HepG2 (cell line): ENCODE data around the gene CYP2W1. TPM values are rescaled to one million over a fixed set of nuclear protein-coding genes. Genes with fewer than 3 reads are reported as not detected.

Experiments
- ATAC-seq: fragments of 200-7000 bp; cut with Tn5 transposase; 3 replicates; pipeline ENCODE4 v1.9.1; 2020; ENCODE audit warnings: mild to moderate bottlenecking, moderate library complexity
- BruUV-seq: library from RNA; stranded (reverse); fragments of 400-500 nt; replicated peaks from 2 replicates; lab custom pipeline; 2021; lab: Mats Ljungman, UMichigan
- CTCF ChIA-PET: fragments of 300-600 bp; formaldehyde crosslinking; extraction: SDS; loops from one replicate; lab custom pipeline; 2021; ENCODE audit warnings: low total read pairs, inconsistent platforms, low intra/inter-chr PET ratio; lab: Yijun Ruan, JAX
- POLR2A ChIA-PET: fragments of 350-600 bp; sonication (Branson Sonifier 250); formaldehyde crosslinking; loops from one replicate; lab custom pipeline; 2020; ENCODE audit warnings: antibody characterized with exemption, inconsistent platforms; lab: Yijun Ruan, JAX
- DNase-seq: peaks from one replicate; pipeline ENCODE4 v3.0.0-alpha.2; 2015; ENCODE audit warnings: low spot score
- FAIRE-seq: peaks from 3 replicates; lab custom pipeline; 2011; peaks lifted over from hg19 to GRCh38; lab: Jason Lieb, UNC
- H2AFZ ChIP-seq: one replicate; pipeline ENCODE4 v1.6.1; 2011; ENCODE audit warnings: low read length, inconsistent platforms
- H3K27ac ChIP-seq: fragments of 300-600 bp; 3 replicates; pipeline ENCODE4 v1.8.0; 2011; ENCODE audit warnings: mixed run types, mild to moderate bottlenecking, mixed read lengths, low read length, inconsistent platforms; ENCODE audit not compliant: insufficient read depth; ENCODE audit errors: extremely low read length
- H3K27me3 ChIP-seq, 2 experiments: fragments of 200-600 bp in 1 of 2; 2 replicates in 1 of 2; 3 replicates in 1 of 2; pipeline versions ENCODE4 v1.6.0 to v1.8.0; 2011; ENCODE audit warnings: low read length in 2 of 2, mild to moderate bottlenecking in 2 of 2, moderate library complexity in 2 of 2, inconsistent platforms in 1 of 2; ENCODE audit not compliant: insufficient read depth in 2 of 2, control insufficient read depth in 1 of 2
- H3K36me3 ChIP-seq, 2 experiments: fragments of 200-600 bp in 1 of 2; replicated peaks in 1 of 2; 2 replicates in 1 of 2; 3 replicates in 1 of 2; pipeline versions ENCODE4 v1.5.1 to v1.8.0; 2011; ENCODE audit warnings: low read length in 2 of 2, inconsistent platforms in 1 of 2; ENCODE audit not compliant: insufficient read depth in 2 of 2, control insufficient read depth in 1 of 2
- H3K4me1 ChIP-seq: 2 replicates; pipeline ENCODE4 v1.5.1; 2012; ENCODE audit warnings: low read length, inconsistent platforms; ENCODE audit not compliant: insufficient read depth
- H3K4me2 ChIP-seq: 2 replicates; pipeline ENCODE4 v1.6.0; 2011; ENCODE audit warnings: low read depth, low read length, inconsistent platforms
- H3K4me3 ChIP-seq, 3 experiments: fragments of 200-600 bp in 1 of 3; sonication (generic), shearing (Covaris generic) in 1 of 3; replicated peaks in 1 of 3; 2 replicates each; pipeline ENCODE4 v1.5.1; 2011 to 2016; ENCODE audit warnings: low read length in 3 of 3, inconsistent platforms in 2 of 3, low read depth in 2 of 3, mild to moderate bottlenecking in 2 of 3, control low read depth in 1 of 3, mixed read lengths in 1 of 3; ENCODE audit not compliant: insufficient read depth in 1 of 3
- H3K79me2 ChIP-seq: one replicate; pipeline ENCODE4 v1.6.1; 2011; ENCODE audit warnings: low read length, inconsistent platforms; ENCODE audit not compliant: insufficient read depth
- H3K9ac ChIP-seq: 2 replicates; pipeline ENCODE4 v1.6.0; 2011; ENCODE audit warnings: mild to moderate bottlenecking, low read depth, low read length, inconsistent platforms; ENCODE audit not compliant: insufficient read depth
- H3K9me3 ChIP-seq: 2 replicates; pipeline ENCODE4 v1.5.1; 2012; ENCODE audit warnings: mild to moderate bottlenecking, low read length
- H4K20me1 ChIP-seq: 2 replicates; pipeline ENCODE4 v1.6.0; 2011; ENCODE audit warnings: inconsistent platforms, mild to moderate bottlenecking, low read length, moderate library complexity; ENCODE audit not compliant: insufficient read depth
- HNRNPUL1 ChIP-seq: fragments of 200-400 bp; formaldehyde crosslinking; IDR thresholded peaks from 2 replicates; pipeline ENCODE4 v1.6.1; 2017; ENCODE audit warnings: low read depth, mild to moderate bottlenecking, low read length, moderate library complexity
- HOXA7 ChIP-seq: sonication (generic); formaldehyde crosslinking; IDR thresholded peaks from 2 replicates; pipeline ENCODE4 v1.8.1; 2022; ENCODE audit warnings: mild to moderate bottlenecking, missing genetic modification reagents, moderate library complexity
- IKZF4 ChIP-seq: sonication (generic); formaldehyde crosslinking; IDR thresholded peaks from 2 replicates; pipeline ENCODE4 v1.5.1; 2020; ENCODE audit warnings: borderline replicate concordance, mild to moderate bottlenecking, low read depth, missing genetic modification reagents; ENCODE audit errors: not compliant biosample characterization
- IRX3 ChIP-seq: sonication (generic); formaldehyde crosslinking; IDR thresholded peaks from 2 replicates; pipeline ENCODE4 v1.8.1; 2023; ENCODE audit warnings: mild to moderate bottlenecking, low read depth, missing genetic modification reagents, borderline replicate concordance
- MLLT10 ChIP-seq: sonication (generic); formaldehyde crosslinking; IDR thresholded peaks from 2 replicates; pipeline ENCODE4 v1.4.0; 2020; ENCODE audit warnings: missing genetic modification reagents
- NFYC ChIP-seq: IDR thresholded peaks from 2 replicates; pipeline ENCODE4 v1.6.1; 2016; ENCODE audit warnings: missing genetic modification reagents, missing compliant biosample characterization
- NRL ChIP-seq: sonication (generic); formaldehyde crosslinking; IDR thresholded peaks from 2 replicates; pipeline ENCODE4 v1.5.0; 2020; ENCODE audit warnings: missing genetic modification reagents, mild to moderate bottlenecking, moderate library complexity, borderline replicate concordance
- PLRG1 ChIP-seq: fragments of 450-650 bp; conservative IDR thresholded peaks from 2 replicates; pipeline ENCODE4 v1.6.1; 2016
- SETDB1 ChIP-seq: sonication (generic); formaldehyde crosslinking; IDR thresholded peaks from 2 replicates; pipeline ENCODE4 v1.5.1; 2020; ENCODE audit warnings: missing genetic modification reagents, mild to moderate bottlenecking, borderline replicate concordance
- SIN3B ChIP-seq: fragments of 150-350 bp; IDR thresholded peaks from 2 replicates; pipeline ENCODE4 v1.6.1; 2014; ENCODE audit warnings: low read length
- SMYD3 ChIP-seq: sonication (generic); formaldehyde crosslinking; IDR thresholded peaks from 2 replicates; pipeline ENCODE4 v1.8.1; 2023; ENCODE audit warnings: mild to moderate bottlenecking, missing genetic modification reagents
- TBX3 ChIP-seq: fragments of 450-650 bp; IDR thresholded peaks from 2 replicates; pipeline ENCODE4 v1.6.1; 2017; ENCODE audit warnings: antibody characterized with exemption, mild to moderate bottlenecking, inconsistent platforms, borderline replicate concordance
- ZFX ChIP-seq: sonication (generic); formaldehyde crosslinking; IDR thresholded peaks from 2 replicates; pipeline ENCODE4 v1.4.0; 2020; ENCODE audit warnings: mild to moderate bottlenecking, low read depth, missing genetic modification reagents, moderate library complexity
- ZNF160 ChIP-seq: sonication (generic); formaldehyde crosslinking; IDR thresholded peaks from 2 replicates; pipeline ENCODE4 v1.8.0; 2022; ENCODE audit warnings: mild to moderate bottlenecking, inconsistent platforms, missing genetic modification reagents
- ZNF550 ChIP-seq: sonication (generic); formaldehyde crosslinking; IDR thresholded peaks from 2 replicates; pipeline ENCODE4 v1.4.0; 2020; ENCODE audit warnings: mild to moderate bottlenecking, missing genetic modification reagents, borderline replicate concordance
- ZNF761 ChIP-seq: sonication (generic); formaldehyde crosslinking; conservative IDR thresholded peaks from 2 replicates; pipeline ENCODE4 v1.4.0; 2020; ENCODE audit warnings: mild to moderate bottlenecking, missing genetic modification reagents
- ZNF792 ChIP-seq: IDR thresholded peaks from 2 replicates; pipeline ENCODE4 v1.6.1; 2016
- WGBS: methylation state at CpG from one replicate; pipeline ENCODE4 v1.1.6; 2017; ENCODE audit warnings: low lambda C conversion rate; 5-methylcytosine and 5-hydroxymethylcytosine counted together
- in situ Hi-C: cut with HindIII; loops from 2 replicates; pipeline ENCODE4 v1.10.0; 2017; ENCODE audit warnings: low pct_unique_long_range_greater_than_20kb; ENCODE audit not compliant: extremely low pct_ligation_motif_present
- intact Hi-C: fragments of 100-400 bp; cut with micrococcal nuclease; formaldehyde crosslinking; loops from one replicate; pipeline ENCODE4 v1.10.0; 2022; ENCODE audit not compliant: unreplicated experiment
- polyA plus RNA-seq, 8 experiments: library from polyadenylated mRNA; depleted of rRNA in 3 of 8; stranded (reverse) in 7 of 8; unstranded in 1 of 8; fragments of >200 nt; fragmentation: Illumina TruSeq in 4 of 8; extraction: Trizol in 4 of 8; gene quantifications; 2 replicates each; pipeline versions ENCODE4 v1.2.1 to v1.2.3, GENCODE V29; 2011 to 2016; ENCODE audit warnings: low read depth in 4 of 8, missing spikeins in 1 of 8, mixed read lengths in 1 of 8; ENCODE audit not compliant: insufficient read depth in 1 of 8
- total RNA-seq, 5 experiments: library from RNA; depleted of rRNA; stranded (reverse); fragments of >200 nt; fragmentation: Illumina TruSeq; extraction: Trizol; gene quantifications; 2 replicates each; pipeline ENCODE4 v1.2.3, GENCODE V29; 2016; ENCODE audit warnings: low read depth in 1 of 5
- TF ChIP-seq, protein P1 (sequence below): sonication (generic); formaldehyde crosslinking; IDR thresholded peaks from 2 replicates; pipeline ENCODE4 v1.9.0; 2021; ENCODE audit warnings: missing genetic modification reagents, mild to moderate bottlenecking, borderline replicate concordance
- TF ChIP-seq, protein P2 (sequence below): sonication (generic); formaldehyde crosslinking; IDR thresholded peaks from 2 replicates; pipeline ENCODE4 v1.5.0; 2020; ENCODE audit warnings: missing genetic modification reagents
- TF ChIP-seq, protein P3 (sequence below): sonication (generic); formaldehyde crosslinking; IDR thresholded peaks from 2 replicates; pipeline ENCODE4 v1.5.1; 2020; ENCODE audit warnings: missing genetic modification reagents, mild to moderate bottlenecking, borderline replicate concordance

Gene CYP2W1
- total and polyA plus RNA-seq, 2 of the 13 experiments (the other 11 are each of a cell fraction or from before 2014, with no cell fraction given), result 19.5 to 31.7 TPM

DNA sequence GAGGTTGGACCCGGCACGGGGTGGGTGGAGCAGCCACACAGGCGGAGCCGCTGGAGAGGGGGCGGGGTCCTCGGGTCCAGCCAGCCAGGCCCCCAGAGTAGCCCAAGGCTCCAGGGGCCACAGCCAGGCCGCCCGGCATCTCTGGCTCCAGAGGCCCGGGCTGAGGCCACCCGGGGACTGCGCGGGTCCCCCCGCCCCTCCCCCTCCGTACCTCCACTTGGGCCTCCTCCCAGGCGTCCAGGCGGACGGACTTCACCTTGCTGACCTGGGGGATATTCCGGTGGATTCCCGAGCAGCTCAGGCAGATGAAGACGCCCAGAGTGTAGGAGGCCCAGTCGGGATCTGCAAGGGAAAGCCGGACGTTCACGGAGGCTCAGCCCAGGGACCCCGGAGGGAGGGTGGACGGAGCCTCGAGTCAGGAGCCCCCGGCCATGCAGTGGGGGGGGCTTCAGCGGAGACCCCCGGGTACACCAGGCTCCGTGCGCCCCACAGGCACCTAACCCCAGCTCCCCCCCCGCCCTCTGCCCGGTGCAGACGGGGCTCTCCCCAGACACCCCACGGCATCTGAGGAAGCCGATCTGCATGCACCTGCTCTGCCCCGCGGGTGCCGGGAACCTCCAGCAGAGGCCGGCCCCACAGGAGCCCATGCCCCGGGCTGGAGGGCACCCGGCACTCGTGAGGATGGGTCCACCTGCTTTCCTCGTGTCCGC lies 47.7 kb upstream of the CYP2W1 start:
- POLR2A ChIA-PET, result no interaction called here
- BruUV-seq, result no TSS peak
- no peak overlapping the region for H3K4me3 ChIP-seq
- DNase-seq (no peak), ATAC-seq (no peak), FAIRE-seq (no peak)
- H3K4me1 ChIP-seq, result peaks cover 24% of the 10 kb centered on the region
- H4K20me1 ChIP-seq, result no peaks in the 10 kb centered on the region
- intact Hi-C loops, result no loop called here
- H3K9ac ChIP-seq, result no peak overlapping the region
- H3K36me3 ChIP-seq, result no peaks in the 10 kb centered on the region
- H3K27me3 ChIP-seq, result no peaks in the 10 kb centered on the region
- H3K4me2 ChIP-seq, result no peak overlapping the region
- H3K27ac ChIP-seq, result no peak overlapping the region
- in situ Hi-C loops, result no loop called here
- TF ChIP-seq, protein P1, sequence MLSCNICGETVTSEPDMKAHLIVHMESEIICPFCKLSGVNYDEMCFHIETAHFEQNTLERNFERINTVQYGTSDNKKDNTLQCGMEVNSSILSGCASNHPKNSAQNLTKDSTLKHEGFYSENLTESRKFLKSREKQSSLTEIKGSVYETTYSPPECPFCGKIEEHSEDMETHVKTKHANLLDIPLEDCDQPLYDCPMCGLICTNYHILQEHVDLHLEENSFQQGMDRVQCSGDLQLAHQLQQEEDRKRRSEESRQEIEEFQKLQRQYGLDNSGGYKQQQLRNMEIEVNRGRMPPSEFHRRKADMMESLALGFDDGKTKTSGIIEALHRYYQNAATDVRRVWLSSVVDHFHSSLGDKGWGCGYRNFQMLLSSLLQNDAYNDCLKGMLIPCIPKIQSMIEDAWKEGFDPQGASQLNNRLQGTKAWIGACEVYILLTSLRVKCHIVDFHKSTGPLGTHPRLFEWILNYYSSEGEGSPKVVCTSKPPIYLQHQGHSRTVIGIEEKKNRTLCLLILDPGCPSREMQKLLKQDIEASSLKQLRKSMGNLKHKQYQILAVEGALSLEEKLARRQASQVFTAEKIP (CRISPR knock-in tag), result no peak
- no peak for TF ChIP-seq IKZF4 (CRISPR knock-in tag)
- TF ChIP-seq HOXA7, result no peak
- TF ChIP-seq SIN3B, result no peak
- no peak for TF ChIP-seq ZNF792
- no peak for TF ChIP-seq PLRG1
- TF ChIP-seq IRX3 (CRISPR knock-in tag), result no peak
- no peak for TF ChIP-seq NFYC (CRISPR knock-in tag)
- no peak for TF ChIP-seq SMYD3
- TF ChIP-seq ZNF550 (CRISPR knock-in tag), result no peak
- TF ChIP-seq ZFX (CRISPR knock-in tag), result no peak
- TF ChIP-seq HNRNPUL1, result no peak
- TF ChIP-seq, protein P2, sequence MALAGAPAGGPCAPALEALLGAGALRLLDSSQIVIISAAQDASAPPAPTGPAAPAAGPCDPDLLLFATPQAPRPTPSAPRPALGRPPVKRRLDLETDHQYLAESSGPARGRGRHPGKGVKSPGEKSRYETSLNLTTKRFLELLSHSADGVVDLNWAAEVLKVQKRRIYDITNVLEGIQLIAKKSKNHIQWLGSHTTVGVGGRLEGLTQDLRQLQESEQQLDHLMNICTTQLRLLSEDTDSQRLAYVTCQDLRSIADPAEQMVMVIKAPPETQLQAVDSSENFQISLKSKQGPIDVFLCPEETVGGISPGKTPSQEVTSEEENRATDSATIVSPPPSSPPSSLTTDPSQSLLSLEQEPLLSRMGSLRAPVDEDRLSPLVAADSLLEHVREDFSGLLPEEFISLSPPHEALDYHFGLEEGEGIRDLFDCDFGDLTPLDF, result no peak
- no peak for TF ChIP-seq TBX3
- TF ChIP-seq NRL (CRISPR knock-in tag), result no peak
- no peak for TF ChIP-seq MLLT10 (CRISPR knock-in tag)
- no peak for TF ChIP-seq SETDB1 (CRISPR knock-in tag)
- TF ChIP-seq ZNF160 (CRISPR knock-in tag), result no peak
- no peak for TF ChIP-seq ZNF761 (CRISPR knock-in tag)
- TF ChIP-seq, protein P3, sequence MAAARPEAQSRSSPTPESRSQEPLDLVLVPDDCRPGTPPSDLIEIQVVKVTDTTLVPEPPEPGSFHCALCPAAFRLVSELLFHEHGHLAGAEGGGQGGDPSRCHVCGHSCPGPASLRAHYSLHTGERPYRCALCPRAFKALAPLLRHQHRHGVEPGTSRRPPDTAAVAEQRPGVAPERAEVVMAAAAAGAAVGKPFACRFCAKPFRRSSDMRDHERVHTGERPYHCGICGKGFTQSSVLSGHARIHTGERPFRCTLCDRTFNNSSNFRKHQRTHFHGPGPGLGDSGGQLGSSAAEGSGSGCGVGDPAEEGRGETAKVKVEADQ, result no peak
- 95% methylated on average over 16 of the region's 46 CpGs for WGBS
- no peak overlapping the region for H2AFZ ChIP-seq
- CTCF ChIA-PET, result no interaction called here
- no peaks in the 10 kb centered on the region for H3K9me3 ChIP-seq
- H3K79me2 ChIP-seq, result no peaks in the 10 kb centered on the region
